SK-N-SH treated with all-trans-retinoic acid at 6 μM for 48 hours (cell line): ENCODE data around the gene HECTD4.

Experiments used
- CREB5 ChIP-seq: fragments of 250-450 bp; sonication (Bioruptor Pico); IDR thresholded peaks from 2 replicates; pipeline ENCODE4 v1.5.1; 2020; ENCODE audit warnings: low read depth, mild to moderate bottlenecking, moderate library complexity
- ESRRG ChIP-seq: fragments of 250-450 bp; sonication (Bioruptor Pico); IDR thresholded peaks from 2 replicates; pipeline ENCODE4 v1.6.1; 2021; ENCODE audit warnings: mild to moderate bottlenecking
- GLIS3 ChIP-seq: fragments of 250-450 bp; sonication (Bioruptor Pico); IDR thresholded peaks from 2 replicates; pipeline ENCODE4 v1.5.0; 2020; ENCODE audit warnings: mild to moderate bottlenecking, moderate library complexity
- OSR1 ChIP-seq: fragments of 250-450 bp; sonication (Bioruptor Pico); IDR thresholded peaks from 2 replicates; pipeline ENCODE4 v1.8.0; 2022; ENCODE audit warnings: moderate library complexity, mild to moderate bottlenecking, inconsistent platforms
- RARB ChIP-seq: fragments of 250-450 bp; sonication (Bioruptor Pico); IDR thresholded peaks from 2 replicates; pipeline ENCODE4 v1.8.0; 2021; ENCODE audit warnings: mild to moderate bottlenecking, moderate library complexity
- ZFP3 ChIP-seq: fragments of 250-450 bp; sonication (Bioruptor Pico); IDR thresholded peaks from 2 replicates; pipeline ENCODE4 v1.5.0; 2020; ENCODE audit warnings: mild to moderate bottlenecking, moderate library complexity
- ZFP30 ChIP-seq: fragments of 450-650 bp; formaldehyde crosslinking; IDR thresholded peaks from 2 replicates; pipeline ENCODE4 v1.5.0; 2022; ENCODE audit warnings: mild to moderate bottlenecking, moderate library complexity
- TF ChIP-seq, protein P1 (sequence below): fragments of 250-450 bp; sonication (Bioruptor Pico); IDR thresholded peaks from 2 replicates; pipeline ENCODE4 v1.5.1; 2021; ENCODE audit warnings: mild to moderate bottlenecking, moderate library complexity
- TF ChIP-seq, protein P2 (sequence below): fragments of 250-450 bp; sonication (Bioruptor Pico); IDR thresholded peaks from 2 replicates; pipeline ENCODE4 v1.8.0; 2021; ENCODE audit warnings: low read depth, mild to moderate bottlenecking, moderate library complexity, borderline replicate concordance

DNA sequence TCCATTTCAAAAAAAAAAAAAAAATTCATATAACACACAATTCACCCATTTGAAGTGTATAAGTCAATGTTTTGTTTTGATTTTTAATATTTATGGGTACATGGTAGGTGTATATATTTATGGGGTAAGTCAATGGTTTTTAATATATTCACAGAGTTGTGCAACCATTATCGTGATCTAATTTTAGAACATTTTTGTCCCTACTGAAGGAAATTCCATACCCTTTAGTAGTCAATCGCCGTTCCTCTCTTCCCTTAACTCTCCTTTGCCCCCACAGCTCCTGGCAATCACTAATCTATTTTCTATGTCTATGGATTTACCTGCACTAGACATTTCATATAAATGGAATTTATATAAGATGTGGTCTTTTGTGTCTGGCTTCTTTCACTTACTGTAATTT is 164.1 kb downstream of the HECTD4 start:
- TF ChIP-seq ZFP3 (CRISPR knock-in tag) (no peak), GLIS3 (CRISPR knock-in tag) (no peak), OSR1 (no peak), RARB (no peak), CREB5 (CRISPR knock-in tag) (no peak), ZFP30 (CRISPR knock-in tag) (no peak), ESRRG (CRISPR knock-in tag) (no peak)
- TF ChIP-seq, protein P1, sequence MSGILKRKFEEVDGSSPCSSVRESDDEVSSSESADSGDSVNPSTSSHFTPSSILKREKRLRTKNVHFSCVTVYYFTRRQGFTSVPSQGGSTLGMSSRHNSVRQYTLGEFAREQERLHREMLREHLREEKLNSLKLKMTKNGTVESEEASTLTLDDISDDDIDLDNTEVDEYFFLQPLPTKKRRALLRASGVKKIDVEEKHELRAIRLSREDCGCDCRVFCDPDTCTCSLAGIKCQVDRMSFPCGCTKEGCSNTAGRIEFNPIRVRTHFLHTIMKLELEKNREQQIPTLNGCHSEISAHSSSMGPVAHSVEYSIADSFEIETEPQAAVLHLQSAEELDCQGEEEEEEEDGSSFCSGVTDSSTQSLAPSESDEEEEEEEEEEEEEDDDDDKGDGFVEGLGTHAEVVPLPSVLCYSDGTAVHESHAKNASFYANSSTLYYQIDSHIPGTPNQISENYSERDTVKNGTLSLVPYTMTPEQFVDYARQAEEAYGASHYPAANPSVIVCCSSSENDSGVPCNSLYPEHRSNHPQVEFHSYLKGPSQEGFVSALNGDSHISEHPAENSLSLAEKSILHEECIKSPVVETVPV (CRISPR knock-in tag), result no peak
- TF ChIP-seq, protein P2, sequence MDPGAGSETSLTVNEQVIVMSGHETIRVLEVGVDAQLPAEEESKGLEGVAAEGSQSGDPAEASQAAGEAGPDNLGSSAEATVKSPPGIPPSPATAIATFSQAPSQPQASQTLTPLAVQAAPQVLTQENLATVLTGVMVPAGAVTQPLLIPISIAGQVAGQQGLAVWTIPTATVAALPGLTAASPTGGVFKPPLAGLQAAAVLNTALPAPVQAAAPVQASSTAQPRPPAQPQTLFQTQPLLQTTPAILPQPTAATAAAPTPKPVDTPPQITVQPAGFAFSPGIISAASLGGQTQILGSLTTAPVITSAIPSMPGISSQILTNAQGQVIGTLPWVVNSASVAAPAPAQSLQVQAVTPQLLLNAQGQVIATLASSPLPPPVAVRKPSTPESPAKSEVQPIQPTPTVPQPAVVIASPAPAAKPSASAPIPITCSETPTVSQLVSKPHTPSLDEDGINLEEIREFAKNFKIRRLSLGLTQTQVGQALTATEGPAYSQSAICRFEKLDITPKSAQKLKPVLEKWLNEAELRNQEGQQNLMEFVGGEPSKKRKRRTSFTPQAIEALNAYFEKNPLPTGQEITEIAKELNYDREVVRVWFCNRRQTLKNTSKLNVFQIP (CRISPR knock-in tag), result no peak
